GM12873 (cell line): Measurements from ENCODE around the gene DAPK2.

Experiments used
- TF ChIP-seq, protein P1 (sequence below): IDR thresholded peaks from 2 replicates; pipeline ENCODE4 v1.5.1; 2012; ENCODE audit warnings: low read depth, mild to moderate bottlenecking, moderate library complexity, low read length, control low read depth; ENCODE audit not compliant: insufficient read depth; ENCODE audit errors: missing control alignments

DAPK2 gene

DNA sequence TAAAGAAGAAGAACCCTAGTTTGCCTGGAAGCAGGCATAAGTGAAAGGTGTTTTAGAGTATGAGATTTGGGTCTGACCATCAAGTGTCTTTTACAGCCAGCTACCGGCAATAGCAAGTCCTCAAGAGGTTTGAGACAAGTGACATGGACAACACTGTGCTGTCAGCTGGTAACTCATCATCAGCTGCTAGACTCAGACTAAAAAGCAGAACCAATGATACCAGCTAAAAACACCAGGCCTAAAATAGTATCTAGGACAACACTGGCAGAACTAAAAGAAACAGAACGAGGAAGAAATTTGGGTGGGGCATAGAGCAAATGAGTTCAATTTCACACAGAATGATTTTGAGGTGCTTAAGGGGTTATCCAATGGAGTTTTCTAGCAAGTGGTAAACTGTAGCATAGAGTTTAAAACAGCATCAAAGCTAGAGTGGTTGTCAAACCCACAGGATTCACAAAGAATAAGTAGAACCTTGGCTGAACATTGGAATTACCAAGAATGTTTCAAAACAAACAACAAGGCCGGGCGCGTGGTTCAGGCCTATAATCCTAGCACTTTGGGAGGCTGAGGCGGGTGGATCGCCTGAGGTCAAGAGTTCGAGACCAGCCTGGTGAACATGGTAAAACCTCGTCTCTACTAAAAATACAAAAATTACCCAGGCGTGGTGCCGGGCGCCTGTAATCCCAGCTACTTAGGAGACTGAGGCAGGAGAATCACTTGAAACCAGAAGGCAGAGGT is 43.4 kb upstream of the DAPK2 start:
- TF ChIP-seq, protein P1, sequence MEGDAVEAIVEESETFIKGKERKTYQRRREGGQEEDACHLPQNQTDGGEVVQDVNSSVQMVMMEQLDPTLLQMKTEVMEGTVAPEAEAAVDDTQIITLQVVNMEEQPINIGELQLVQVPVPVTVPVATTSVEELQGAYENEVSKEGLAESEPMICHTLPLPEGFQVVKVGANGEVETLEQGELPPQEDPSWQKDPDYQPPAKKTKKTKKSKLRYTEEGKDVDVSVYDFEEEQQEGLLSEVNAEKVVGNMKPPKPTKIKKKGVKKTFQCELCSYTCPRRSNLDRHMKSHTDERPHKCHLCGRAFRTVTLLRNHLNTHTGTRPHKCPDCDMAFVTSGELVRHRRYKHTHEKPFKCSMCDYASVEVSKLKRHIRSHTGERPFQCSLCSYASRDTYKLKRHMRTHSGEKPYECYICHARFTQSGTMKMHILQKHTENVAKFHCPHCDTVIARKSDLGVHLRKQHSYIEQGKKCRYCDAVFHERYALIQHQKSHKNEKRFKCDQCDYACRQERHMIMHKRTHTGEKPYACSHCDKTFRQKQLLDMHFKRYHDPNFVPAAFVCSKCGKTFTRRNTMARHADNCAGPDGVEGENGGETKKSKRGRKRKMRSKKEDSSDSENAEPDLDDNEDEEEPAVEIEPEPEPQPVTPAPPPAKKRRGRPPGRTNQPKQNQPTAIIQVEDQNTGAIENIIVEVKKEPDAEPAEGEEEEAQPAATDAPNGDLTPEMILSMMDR, result no peak

DNA sequence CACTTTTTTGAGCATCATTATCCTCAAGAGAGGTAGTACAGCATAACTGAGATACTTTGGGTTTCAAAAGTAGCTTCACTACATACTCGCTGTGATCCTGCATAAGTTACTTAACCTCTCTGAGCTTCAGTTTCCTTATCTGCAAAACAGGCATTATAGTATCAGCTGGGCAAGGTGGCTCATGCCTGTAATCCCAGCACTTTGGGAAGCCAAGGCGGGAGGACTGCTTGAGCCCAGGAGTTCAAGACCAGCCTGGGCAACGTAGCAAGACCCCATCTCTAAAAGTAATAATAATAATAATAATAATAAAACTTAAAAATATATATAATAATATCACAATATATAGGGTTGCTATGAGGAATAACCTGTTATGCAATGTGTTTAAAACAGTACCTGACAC is 36.5 kb upstream of the DAPK2 start:
- TF ChIP-seq, protein P1, result no peak

DNA sequence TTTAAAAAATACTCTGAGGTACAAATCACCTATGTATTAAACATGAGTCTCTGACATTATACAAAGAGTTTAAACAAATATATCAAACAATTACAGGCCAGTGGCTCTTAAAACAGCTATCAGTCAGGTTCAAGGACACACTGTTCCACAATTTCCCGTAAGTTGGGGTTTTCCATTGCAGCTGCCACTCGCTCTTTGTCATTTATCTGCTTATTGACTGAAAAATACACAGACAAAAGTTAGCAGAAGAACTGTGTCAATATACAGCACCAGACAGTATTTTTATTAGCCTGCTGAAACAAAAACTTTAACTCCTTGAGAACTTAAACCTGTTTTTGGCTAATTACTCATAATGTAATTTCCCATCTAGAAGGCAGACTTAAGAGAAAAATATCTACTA is 26.5 kb upstream of the DAPK2 start:
- TF ChIP-seq, protein P1, result no peak

DNA sequence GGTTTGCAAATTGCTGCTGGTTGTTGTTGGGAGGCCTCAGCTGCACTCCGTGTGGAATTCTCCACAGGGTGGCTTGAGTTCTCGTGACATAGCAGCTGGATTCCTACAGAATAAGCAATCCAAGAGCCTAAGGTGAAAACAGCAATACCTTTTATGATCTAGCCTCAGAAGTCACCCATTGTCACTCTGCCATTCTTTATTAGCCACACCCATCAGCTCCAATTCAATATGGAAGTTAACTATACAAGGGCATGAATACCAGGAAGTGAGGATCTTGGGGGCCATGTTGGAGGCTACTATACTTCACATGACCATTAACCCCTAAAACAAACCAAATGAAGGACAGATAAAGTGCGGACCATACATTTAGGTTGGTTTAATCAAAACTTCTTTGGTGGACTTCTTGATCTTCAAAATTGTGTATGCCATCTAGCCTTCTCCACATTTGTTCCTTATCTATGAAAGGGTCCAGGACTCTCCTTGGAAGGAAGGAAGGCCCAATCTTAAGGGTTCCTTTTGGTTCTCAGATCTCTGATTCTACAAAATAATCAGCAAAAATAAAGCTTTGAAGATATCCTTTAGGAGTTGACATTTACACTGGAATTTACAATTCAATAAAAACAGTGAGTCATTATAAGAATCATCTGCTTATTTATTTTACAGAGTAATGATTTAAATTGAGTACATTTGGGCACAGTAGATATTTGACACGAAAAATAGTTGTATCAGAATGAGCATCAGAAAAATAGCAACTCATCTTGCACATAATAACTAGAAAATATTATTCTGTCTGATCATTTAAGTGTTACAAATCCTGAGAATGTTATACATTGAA is 25.9 kb upstream of the DAPK2 start:
- TF ChIP-seq, protein P1, result no peak

DNA sequence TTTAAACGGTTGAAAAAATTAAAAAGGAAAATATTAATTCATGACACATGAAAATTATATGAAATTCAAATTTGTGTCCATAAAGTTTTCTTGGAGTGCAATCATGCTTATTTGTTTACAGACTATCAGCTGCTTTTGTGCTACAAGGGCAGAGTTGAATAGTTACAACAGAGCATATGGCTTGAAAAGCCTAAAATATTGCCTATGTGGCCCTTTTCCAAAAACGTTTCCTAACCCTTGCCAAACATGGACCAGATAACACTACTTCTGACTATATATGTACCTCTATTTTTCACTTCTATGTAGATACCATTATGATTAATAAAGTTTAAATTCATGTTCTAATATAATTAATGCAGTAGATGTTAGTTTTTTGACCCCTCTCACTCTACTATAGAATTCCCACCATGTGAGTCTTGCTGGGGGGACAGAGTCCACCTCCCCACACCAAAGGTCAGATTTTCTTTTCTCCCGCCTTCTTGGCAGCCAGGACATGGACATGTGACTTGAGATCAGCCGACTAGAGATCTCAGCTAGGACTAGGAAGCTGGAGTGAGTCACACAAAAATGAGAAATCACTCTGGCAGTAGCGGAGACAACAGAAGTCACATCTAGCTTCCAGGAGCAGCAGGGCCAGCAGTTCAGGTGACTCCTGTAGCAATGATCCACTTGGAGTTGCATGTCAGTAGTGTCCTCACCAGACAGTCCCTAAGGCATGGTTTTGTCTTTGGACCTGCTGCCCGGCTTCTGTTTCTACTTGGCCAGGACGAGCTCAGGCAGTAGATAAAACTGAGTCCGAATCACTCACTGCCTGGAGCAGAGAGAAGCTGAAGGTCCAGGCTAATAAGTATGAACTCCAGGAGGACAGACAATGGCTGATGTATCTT is 24.9 kb upstream of the DAPK2 start:
- TF ChIP-seq, protein P1, result no peak

DNA sequence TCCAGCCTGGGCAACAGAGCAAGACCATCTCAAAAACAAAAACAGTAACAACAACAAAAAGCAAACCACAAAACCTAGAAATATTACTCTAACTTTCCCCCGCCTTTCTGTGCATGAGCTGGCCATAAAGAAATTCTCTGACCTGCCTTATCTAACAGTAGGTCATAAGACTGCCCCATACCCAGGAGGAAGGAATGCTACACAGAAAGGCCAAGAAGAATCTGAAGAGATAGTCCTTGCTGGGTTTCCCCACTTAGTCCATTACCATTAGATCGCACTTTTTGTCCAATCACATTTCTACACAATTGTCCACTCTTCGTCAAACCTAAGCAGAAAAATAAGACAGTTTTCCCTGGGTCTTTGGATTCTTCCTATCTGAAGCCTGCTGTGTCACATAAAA is 23.8 kb upstream of the DAPK2 start:
- TF ChIP-seq, protein P1, result no peak
